ENCODE measurements around the gene DEGS2. TPM values are rescaled to one million over a fixed set of nuclear protein-coding genes. Genes with fewer than 3 reads are reported as not detected.

Gene DEGS2
- polyA plus RNA-seq, 3 donors = 8.7 to 10.9 (median 10.4) TPM

- no peak for DNase-seq
Measured at GRCh38 chr14:100135784-100136183, 23.7 kb downstream of the DEGS2 start.

- DNase-seq = no peak
Measured at GRCh38 chr14:100135073-100135472, 24.4 kb downstream of the DEGS2 start.

DNA sequence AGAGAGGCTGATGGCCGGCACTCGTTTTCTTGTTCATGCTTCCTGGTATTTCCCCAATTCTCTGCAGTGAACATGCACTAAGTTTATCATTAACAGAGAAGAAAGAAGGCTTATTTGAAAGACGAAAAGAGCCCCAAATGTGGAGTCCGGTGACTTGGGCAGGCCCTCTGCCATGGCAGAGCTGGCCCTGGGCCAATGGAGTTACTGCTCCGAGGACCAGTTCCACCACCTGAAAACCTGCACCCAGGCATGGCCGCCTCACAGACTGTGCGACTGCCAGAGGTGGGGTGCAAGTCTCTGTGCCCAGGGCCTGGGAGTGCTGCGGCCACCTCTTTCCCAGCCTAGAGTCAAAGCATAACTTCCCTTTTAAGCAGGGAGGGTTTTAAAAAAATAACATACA lies 24.9 kb downstream of the DEGS2 start:
- DNase-seq = no peak

GRCh38 chr14:100132903-100133510 lies 26.4 kb downstream of the DEGS2 start:
- no peak for DNase-seq

DNA sequence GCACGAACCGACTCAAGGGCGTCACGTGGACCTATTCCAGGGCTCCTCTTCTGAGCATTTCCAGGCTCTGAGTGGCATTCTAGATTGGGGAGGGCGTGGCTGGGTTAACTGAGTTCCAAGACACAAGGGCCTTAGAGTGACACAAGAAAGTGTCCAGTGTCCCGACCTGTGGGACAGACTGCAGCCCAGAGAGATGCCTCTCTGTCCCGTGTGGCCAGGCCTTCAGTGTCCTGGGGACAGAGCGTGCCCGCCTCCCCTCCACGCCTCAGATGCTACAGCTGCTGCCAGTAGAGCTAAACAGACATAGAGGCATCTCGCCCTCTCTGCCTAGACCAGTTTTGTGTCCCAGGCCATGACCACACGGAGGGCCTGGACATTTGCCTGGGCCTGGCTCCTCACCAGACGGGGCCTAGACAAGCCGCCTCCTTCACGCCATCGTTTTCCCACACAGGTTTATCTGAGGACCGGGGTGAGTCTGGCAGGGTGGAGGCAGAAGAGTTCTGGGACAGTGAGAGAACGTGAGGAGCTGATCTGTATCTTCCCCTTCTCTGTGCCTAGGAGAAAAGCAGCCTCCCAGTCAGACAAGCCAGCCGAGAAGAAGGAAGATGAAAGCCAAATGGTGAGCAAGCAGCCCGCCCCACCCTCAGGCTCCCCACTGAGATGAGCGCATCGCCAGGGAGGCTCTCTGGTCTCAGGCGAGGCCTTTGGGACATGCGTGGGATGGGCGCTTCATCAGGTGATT lies 27.1 kb downstream of the DEGS2 start:
- DNase-seq = no peak

DNA sequence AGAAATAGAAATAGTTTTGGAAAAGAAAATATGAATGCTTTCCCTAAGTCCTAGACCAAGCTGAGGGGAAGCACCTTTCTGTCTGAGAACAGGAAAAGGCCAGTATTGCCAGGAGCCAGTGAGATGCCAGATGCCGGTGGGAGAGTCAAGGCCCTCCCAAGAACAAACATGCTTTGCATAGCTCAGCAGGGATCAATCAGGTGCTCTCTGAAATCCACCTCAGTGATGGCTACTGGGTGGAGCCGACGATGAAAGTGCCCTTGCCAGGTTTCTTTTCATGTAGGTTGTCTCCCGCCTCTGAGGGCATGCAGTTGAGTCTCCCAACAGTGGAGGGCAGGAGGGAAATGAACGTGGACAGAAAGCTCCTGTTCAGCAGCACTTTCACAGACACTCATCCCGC lies 28.3 kb downstream of the DEGS2 start:
- no peak for DNase-seq

GRCh38 chr14:100130521-100130920 lies 28.9 kb downstream of the DEGS2 start:
- no peak for DNase-seq

GRCh38 chr14:100129161-100129589 lies 30.3 kb downstream of the DEGS2 start:
- no peak for DNase-seq

- no peak for DNase-seq
Measured at GRCh38 chr14:100128688-100129087, 30.8 kb downstream of the DEGS2 start.

DNA sequence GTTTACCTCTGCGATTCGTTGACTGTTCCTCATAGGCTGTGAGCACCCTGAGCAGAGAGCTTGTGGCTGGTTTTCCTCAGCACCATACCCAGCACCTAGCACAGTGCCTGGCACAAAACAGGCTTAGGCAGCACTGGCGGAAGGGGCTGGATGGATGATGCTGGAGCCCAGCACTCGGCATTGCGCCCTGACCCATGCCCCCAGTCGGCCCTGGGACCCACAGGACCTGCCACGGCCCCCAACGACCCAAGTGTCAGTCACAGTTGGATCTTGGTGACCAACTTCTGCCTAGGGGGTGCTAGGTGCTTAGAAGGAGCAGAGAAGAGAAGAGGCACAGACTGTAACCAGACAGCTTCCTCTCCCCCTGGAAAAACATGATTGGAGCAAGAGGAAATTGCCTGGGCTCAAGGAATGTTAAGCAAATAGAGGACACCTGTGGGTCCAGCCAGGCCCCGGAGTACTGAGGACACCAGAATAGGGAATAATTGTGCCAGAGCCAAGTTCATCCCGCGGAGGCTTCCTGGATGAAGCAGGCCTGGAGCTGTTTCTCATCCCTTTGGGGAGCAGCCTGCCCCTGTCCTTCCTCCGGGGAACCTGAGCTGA lies 31.5 kb downstream of the DEGS2 start:
- DNase-seq = no peak

DNA sequence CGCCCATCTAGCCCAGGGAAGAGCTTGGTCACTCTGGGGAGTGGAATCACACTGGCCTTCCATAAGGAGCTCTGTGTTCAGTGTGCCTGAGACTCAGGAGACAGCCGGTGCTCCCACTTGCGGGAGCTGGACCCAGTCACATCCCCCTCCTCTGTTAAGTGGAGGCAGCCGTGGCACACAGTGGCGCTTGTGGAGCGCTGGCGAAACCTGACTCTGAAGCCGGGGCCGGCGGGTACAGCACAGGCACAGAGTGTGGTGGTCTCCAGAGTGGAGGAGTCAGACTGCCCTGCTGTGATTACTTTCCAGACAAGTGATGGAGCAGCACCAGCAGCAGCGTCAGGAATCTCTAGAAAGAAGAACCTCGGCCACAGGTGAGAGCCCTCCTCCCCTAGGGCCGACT lies 33.0 kb downstream of the DEGS2 start:
- DNase-seq = no peak

DNA sequence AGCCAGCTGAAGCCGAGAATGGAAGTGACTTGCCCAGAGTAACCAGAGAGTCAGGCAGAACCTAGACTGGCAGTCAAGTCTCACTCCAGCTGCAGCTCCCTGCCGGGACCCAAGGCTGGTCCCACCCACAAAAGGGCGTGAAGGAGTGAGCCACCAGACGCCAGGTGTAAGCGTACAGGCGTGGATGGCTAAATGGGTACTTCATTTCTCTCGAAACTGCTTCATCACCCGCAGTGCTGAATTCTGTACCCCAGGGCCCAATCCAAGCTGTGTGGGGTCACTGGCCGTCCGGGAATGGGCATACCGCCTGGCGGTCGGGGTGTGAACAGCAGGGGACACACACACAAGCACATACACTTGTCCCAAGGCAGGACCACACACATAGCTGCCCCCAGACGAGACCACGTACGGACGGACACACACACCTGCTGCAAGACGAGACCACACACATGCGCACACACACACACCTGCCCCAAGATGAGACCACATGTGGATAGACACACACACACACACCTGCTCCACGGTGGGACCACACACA lies 34.8 kb downstream of the DEGS2 start:
- no peak for DNase-seq

GRCh38 chr14:100123618-100124017 lies 35.8 kb downstream of the DEGS2 start:
- DNase-seq = no peak

DNA sequence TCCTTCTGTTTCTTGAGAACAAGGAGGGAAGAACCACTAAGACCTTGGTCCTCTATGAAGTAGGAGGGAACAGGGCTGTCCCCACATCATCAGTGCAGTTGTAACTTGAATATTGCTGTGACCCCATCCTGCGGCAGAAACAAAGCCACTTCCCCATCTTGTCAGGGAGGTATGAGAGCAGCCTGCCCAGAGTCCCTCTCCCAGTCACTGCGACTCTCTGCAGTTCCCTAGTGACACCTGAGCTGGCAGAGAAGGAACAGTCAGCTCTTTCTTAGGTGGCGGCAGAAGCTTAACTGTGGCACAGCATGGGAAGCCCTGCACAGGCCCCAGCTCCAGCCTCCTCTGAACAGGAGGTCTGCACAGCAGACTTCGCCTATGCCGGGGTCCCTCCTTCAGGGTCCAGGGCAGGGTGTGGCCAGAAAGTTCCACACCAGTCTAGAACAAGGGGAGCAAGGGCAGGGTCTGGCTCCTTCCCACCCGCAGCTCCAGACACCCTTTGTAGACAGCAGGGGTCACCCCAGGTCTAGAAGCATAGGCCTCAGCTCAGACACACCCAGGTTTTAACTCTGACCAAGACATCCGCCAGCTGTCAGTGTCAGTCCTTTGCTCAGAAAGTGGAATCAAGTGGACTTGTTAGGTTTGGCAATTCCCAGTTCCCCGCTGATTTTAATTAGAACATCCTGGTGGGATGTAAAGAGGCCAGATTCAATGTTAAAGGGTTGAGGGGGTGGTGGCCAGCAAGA lies 36.8 kb downstream of the DEGS2 start:
- DNase-seq = no peak

- DNase-seq = no peak
Measured at GRCh38 chr14:100121643-100122480, 37.6 kb downstream of the DEGS2 start.

DNA sequence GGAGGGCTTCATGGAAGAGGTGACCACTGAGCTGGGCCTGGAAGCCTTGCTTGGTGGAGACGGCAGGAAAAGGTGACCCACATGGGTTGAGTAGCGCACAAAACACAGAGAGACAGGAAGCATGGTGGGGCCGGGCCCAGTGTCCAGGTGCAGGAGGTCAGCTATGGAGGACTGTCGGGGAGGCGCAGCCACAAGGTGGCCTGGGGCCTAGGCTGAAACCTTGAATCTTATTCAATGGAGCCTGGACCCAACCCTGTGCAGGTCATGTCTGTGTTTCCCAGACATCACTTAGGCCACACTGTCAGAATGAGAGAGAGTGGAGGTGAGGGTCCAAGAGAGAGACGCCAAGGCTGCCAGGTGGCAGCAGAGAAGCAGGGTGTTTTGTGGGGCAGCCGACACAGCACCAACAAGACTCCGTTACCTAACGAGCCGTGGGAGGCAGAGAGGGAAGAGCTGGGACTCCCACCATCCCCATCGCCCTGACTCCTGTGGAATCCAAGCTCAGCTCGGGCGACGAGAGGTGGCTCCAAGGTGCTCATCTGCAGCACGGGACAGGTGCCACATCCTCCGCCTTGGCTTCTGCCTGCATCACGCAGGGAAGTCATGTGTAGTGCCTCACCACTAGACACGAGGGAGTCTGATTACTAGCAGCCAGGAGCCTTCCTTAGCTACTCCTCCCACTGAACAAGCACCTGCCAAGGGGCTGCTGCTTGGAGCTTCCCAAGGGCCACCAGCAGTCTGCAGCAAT lies 38.7 kb downstream of the DEGS2 start:
- no peak for DNase-seq

GRCh38 chr14:100119251-100119650 lies 40.2 kb downstream of the DEGS2 start:
- DNase-seq = no peak

GRCh38 chr14:100118396-100119011 lies 40.9 kb downstream of the DEGS2 start:
- DNase-seq = no peak

GRCh38 chr14:100117633-100118395 lies 41.6 kb downstream of the DEGS2 start:
- no peak for DNase-seq

Data from renal pelvis (tissue), 4 donors.